Neural progenitor cell (in vitro differentiated cells): ENCODE measurements around the gene ZBTB20.

Source experiments
- CTCF ChIP-seq: fragments of 200-600 bp; sonication (generic); IDR thresholded peaks from 2 replicates; pipeline ENCODE4 v1.5.1; 2017; ENCODE audit warnings: antibody characterized with exemption, mild to moderate bottlenecking
- EZH2 ChIP-seq: fragments of 200-600 bp; sonication (generic); IDR thresholded peaks from 2 replicates; pipeline ENCODE4 v1.6.1; 2017; ENCODE audit warnings: antibody characterized with exemption, mild to moderate bottlenecking, moderate library complexity
- EZH2phosphoT487 ChIP-seq: fragments of 200-600 bp; sonication (generic); IDR thresholded peaks from 2 replicates; pipeline ENCODE4 v1.6.1; 2017; ENCODE audit warnings: antibody characterized with exemption

DNA sequence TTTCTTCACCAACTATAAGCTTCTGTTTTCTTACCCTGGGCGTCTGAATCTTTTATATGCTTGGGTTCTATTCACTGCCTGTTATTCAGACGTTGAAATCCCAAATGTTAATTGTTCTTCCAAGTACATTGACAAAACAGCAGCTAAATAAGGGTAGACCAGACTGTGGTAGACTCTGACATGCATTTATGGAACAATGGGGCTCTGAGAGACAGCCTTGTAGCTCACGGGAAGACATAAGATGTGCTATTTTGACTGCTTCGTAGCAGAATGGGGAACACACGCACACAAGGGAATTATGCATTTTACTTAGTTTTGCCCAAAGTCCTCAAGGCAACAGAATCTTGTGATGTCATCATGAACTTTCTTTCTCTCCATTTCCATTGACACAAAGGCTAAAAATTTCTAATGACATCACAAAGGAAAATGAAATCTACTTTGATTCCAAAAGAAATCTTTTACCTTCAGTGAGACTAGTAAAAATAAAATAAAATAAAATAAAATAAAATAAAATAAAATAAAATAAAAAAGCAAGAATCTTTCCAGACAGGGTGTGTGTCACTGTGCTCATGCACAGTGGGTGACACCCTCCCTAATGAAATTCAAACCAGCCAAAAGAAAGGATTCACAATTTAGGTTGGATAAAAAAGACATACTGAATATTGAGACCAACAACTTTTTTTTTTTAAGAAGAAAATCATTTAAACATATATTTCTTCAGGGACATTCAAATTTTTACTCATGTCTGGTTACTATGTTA is 346.6 kb downstream of the ZBTB20 start:
- TF ChIP-seq CTCF, result no peak
- no peak for TF ChIP-seq EZH2
- TF ChIP-seq EZH2phosphoT487, result no peak
